ENCODE results near the gene GRK2. TPM values are rescaled to one million over a fixed set of nuclear protein-coding genes. Genes with fewer than 3 reads are reported as not detected.

The GRK2 gene
- total and polyA plus RNA-seq, 2 of the 13 experiments (the other 11 are each of a cell fraction or from before 2014, with no cell fraction given): 31.3 to 42.4 TPM

DNA sequence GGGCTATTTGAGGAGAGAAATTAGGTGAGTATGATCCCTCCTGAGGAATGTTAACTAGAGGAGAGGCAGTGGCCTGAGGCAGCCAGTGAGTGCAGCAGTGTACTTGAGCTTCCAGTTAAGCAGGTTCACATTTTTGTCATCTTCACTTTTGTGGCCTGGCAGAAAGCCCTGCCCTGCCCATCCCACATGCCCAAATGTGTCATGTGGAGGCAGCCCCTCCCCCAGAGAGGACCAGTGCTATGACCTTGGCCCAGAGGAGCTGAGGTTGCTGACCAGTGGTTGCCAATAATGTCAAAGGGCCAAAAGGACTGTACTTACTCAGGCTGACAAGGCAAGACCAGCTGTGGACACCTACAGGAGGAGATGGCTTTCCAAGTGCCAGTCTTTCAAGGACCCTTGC, 17.6 kb upstream of the GRK2 start (continued):
- TF ChIP-seq, protein P1, sequence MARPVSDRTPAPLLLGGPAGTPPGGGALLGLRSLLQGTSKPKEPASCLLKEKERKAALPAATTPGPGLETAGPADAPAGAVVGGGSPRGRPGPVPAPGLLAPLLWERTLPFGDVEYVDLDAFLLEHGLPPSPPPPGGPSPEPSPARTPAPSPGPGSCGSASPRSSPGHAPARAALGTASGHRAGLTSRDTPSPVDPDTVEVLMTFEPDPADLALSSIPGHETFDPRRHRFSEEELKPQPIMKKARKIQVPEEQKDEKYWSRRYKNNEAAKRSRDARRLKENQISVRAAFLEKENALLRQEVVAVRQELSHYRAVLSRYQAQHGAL (CRISPR knock-in tag; IDR thresholded peaks at IDR 0.05; ENCODE audit: not compliant biosample characterization): no peak
- TF ChIP-seq, protein P2, sequence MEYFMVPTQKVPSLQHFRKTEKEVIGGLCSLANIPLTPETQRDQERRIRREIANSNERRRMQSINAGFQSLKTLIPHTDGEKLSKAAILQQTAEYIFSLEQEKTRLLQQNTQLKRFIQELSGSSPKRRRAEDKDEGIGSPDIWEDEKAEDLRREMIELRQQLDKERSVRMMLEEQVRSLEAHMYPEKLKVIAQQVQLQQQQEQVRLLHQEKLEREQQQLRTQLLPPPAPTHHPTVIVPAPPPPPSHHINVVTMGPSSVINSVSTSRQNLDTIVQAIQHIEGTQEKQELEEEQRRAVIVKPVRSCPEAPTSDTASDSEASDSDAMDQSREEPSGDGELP (IDR thresholded peaks at IDR 0.05; ENCODE audit: borderline replicate concordance, low read depth): 0 out of 2 replicates have a peak, but pooled peaks have one; percentile 35
- TF ChIP-seq ZFX (CRISPR knock-in tag; IDR thresholded peaks at IDR 0.05; ENCODE audit: low read depth) (0 out of 2 replicates have a peak, but pooled peaks have one; percentile 25), LCORL (IDR thresholded peaks at IDR 0.05) (no peak), LCORL (CRISPR knock-in tag; IDR thresholded peaks at IDR 0.05) (peak; percentile 56; the same call in 1 of the 2 replicates), MBD4 (IDR thresholded peaks at IDR 0.05; ENCODE audit: borderline replicate concordance, low read length) (no peak)

DNA sequence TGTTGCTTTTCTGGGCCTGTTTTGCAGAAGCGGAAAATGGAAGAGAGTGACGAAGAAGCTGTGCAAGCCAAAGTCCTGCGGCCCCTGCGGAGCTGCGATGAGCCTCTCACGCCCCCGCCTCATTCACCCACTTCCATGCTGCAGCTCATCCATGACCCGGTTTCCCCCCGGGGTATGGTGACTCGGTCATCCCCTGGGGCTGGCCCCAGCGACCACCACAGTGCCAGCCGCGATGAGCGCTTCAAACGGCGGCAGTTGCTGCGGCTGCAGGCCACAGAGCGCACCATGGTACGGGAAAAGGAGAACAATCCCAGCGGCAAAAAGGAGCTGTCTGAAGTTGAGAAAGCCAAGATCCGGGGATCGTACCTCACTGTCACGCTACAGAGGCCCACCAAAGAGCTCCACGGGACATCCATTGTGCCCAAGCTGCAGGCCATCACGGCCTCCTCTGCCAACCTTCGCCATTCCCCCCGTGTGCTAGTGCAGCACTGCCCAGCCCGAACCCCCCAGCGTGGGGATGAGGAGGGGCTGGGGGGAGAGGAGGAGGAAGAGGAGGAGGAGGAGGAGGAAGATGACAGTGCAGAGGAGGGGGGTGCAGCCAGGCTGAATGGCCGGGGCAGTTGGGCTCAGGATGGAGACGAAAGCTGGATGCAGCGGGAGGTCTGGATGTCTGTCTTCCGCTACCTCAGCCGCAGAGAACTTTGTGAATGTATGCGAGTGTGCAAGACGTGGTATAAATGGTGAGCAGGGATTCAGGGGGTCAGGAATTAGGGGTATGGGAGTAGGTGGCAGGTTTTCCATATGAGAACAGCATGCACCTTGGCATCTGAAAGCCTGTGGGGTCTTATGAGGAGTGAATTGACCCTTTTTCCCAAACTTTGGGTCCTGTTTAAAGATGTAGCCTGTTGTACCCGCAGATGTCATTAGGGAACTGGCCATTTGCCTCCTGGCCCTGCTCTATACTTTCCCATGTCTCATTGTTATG, 15.9 kb upstream of the GRK2 start:
- no peak overlapping the region for H3K4me3 ChIP-seq (replicated peaks in 1 of 3; ENCODE audit: insufficient read depth in 1 of 3, low read depth in 2 of 3, low read length in 3 of 3)
- no peak overlapping the region for H3K27ac ChIP-seq (ENCODE audit: extremely low read length, insufficient read depth, low read length)
- no peak overlapping the region for H3K9ac ChIP-seq (ENCODE audit: insufficient read depth, low read depth, low read length)
- H4K20me1 ChIP-seq (ENCODE audit: insufficient read depth, low read length): no peaks in the 10 kb centered on the region
- no peaks in the 10 kb centered on the region for H3K27me3 ChIP-seq (ENCODE audit: control insufficient read depth in 1 of 2, insufficient read depth in 2 of 2, low read length in 2 of 2)
- in situ Hi-C loops (cut with HindIII; ENCODE audit: extremely low pct_ligation_motif_present, low pct_unique_long_range_greater_than_20kb) (no loop called here), intact Hi-C loops (cut with micrococcal nuclease; ENCODE audit: unreplicated experiment) (no loop called here)
- DNase-seq (ENCODE audit: low spot score): no peak
- BruUV-seq (replicated peaks): no TSS peak
- no peaks in the 10 kb centered on the region for H3K9me3 ChIP-seq (ENCODE audit: low read length)
- peaks cover 2% of the 10 kb centered on the region for H3K79me2 ChIP-seq (ENCODE audit: insufficient read depth, low read length)
- ChIA-PET POLR2A (no interaction called here), CTCF (ENCODE audit: low intra/inter-chr PET ratio, low total read pairs) (no interaction called here)
- FAIRE-seq: no peak
- no peak overlapping the region for H2AFZ ChIP-seq (ENCODE audit: low read length)
- no peak overlapping the region for H3K4me2 ChIP-seq (ENCODE audit: low read depth, low read length)
- WGBS (ENCODE audit: low lambda C conversion rate): 97% methylated on average over 37 of the region's 37 CpGs
- peaks cover 48% of the 10 kb centered on the region for H3K4me1 ChIP-seq (ENCODE audit: insufficient read depth, low read length)
- no peak for ATAC-seq
- H3K36me3 ChIP-seq (replicated peaks in 1 of 2; ENCODE audit: control insufficient read depth in 1 of 2, insufficient read depth in 2 of 2, low read length in 2 of 2): peaks cover 66 to 93% of the 10 kb centered on the region in 2 experiments
- TF ChIP-seq, protein P3, sequence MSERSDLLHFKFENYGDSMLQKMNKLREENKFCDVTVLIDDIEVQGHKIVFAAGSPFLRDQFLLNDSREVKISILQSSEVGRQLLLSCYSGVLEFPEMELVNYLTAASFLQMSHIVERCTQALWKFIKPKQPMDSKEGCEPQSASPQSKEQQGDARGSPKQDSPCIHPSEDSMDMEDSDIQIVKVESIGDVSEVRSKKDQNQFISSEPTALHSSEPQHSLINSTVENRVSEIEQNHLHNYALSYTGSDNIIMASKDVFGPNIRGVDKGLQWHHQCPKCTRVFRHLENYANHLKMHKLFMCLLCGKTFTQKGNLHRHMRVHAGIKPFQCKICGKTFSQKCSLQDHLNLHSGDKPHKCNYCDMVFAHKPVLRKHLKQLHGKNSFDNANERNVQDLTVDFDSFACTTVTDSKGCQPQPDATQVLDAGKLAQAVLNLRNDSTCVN (CRISPR knock-in tag; IDR thresholded peaks at IDR 0.05; ENCODE audit: borderline replicate concordance): no peak
- TF ChIP-seq EED (CRISPR knock-in tag; IDR thresholded peaks at IDR 0.05): no peak
- no peak for TF ChIP-seq GZF1 (CRISPR knock-in tag; IDR thresholded peaks at IDR 0.05)
- TF ChIP-seq RBFOX2 (IDR thresholded peaks at IDR 0.05; ENCODE audit: low read depth, low read length): peak; percentile 36; the same call in 1 of the 2 replicates
- no peak for TF ChIP-seq NONO (IDR thresholded peaks at IDR 0.05)
- no peak for TF ChIP-seq NONO (CRISPR knock-in tag; conservative IDR thresholded peaks at IDR 0.05)
- TF ChIP-seq MAF1 (CRISPR knock-in tag; IDR thresholded peaks at IDR 0.05; ENCODE audit: borderline replicate concordance): no peak
- peak; percentile 68 for TF ChIP-seq AGO2 (optimal IDR thresholded peaks at IDR 0.05; ENCODE audit: low read depth, low read length)
- TF ChIP-seq ZNF644 (CRISPR knock-in tag; IDR thresholded peaks at IDR 0.05; ENCODE audit: low read depth): no peak
- no peak for TF ChIP-seq ZNF768 (CRISPR knock-in tag; IDR thresholded peaks at IDR 0.05)
- no peak for TF ChIP-seq ZZZ3 (CRISPR knock-in tag; IDR thresholded peaks at IDR 0.05; ENCODE audit: borderline replicate concordance)
- no peak for TF ChIP-seq ZSCAN20 (CRISPR knock-in tag; IDR thresholded peaks at IDR 0.05; ENCODE audit: borderline replicate concordance)
- TF ChIP-seq, protein P4, sequence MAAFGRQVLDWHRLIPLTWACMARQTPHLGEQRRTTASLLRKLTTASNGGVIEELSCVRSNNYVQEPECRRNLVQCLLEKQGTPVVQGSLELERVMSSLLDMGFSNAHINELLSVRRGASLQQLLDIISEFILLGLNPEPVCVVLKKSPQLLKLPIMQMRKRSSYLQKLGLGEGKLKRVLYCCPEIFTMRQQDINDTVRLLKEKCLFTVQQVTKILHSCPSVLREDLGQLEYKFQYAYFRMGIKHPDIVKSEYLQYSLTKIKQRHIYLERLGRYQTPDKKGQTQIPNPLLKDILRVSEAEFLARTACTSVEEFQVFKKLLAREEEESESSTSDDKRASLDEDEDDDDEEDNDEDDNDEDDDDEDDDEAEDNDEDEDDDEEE (CRISPR knock-in tag; IDR thresholded peaks at IDR 0.05): no peak

Measured in HepG2 (cell line).